Neutrophil (primary cell): ENCODE data around the gene SLX9.

Experiments used
- H3K27ac ChIP-seq: fragments of 200-600 bp; sonication (generic); 2 replicates; pipeline ENCODE4 v1.5.1; 2016; ENCODE audit warnings: mild to moderate bottlenecking, moderate library complexity
- H3K27me3 ChIP-seq: fragments of 200-600 bp; sonication (generic); 2 replicates; pipeline ENCODE4 v1.6.0; 2016; ENCODE audit warnings: mild to moderate bottlenecking
- H3K36me3 ChIP-seq: fragments of 200-600 bp; sonication (generic); 2 replicates; pipeline ENCODE4 v1.5.1; 2017
- H3K4me1 ChIP-seq, 2 experiments: fragments of 200-600 bp in 1 of 2; sonication (generic) in 1 of 2; 1 replicate in 1 of 2; 2 replicates in 1 of 2; pipeline versions ENCODE4 v1.5.1 to v1.6.1; 2013 to 2016; ENCODE audit warnings: low read depth in 1 of 2, low read length in 1 of 2, mild to moderate bottlenecking in 1 of 2, moderate library complexity in 1 of 2; ENCODE audit not compliant: control insufficient read depth in 1 of 2, insufficient read depth in 1 of 2
- H3K4me3 ChIP-seq, 2 experiments: fragments of 200-600 bp in 1 of 2; sonication (generic) in 1 of 2; 1 replicate in 1 of 2; 2 replicates in 1 of 2; pipeline ENCODE4 v1.5.1; 2013 to 2016; ENCODE audit warnings: low read depth in 1 of 2, low read length in 1 of 2, mild to moderate bottlenecking in 1 of 2, moderate library complexity in 1 of 2
- H3K9me3 ChIP-seq: fragments of 200-600 bp; sonication (generic); 2 replicates; pipeline ENCODE4 v1.5.1; 2016
- TF ChIP-seq, protein P1 (sequence below): fragments of 200-600 bp; sonication (generic); IDR thresholded peaks from 2 replicates; pipeline ENCODE4 v1.5.1; 2016; ENCODE audit warnings: antibody characterized with exemption

SLX9 gene

DNA sequence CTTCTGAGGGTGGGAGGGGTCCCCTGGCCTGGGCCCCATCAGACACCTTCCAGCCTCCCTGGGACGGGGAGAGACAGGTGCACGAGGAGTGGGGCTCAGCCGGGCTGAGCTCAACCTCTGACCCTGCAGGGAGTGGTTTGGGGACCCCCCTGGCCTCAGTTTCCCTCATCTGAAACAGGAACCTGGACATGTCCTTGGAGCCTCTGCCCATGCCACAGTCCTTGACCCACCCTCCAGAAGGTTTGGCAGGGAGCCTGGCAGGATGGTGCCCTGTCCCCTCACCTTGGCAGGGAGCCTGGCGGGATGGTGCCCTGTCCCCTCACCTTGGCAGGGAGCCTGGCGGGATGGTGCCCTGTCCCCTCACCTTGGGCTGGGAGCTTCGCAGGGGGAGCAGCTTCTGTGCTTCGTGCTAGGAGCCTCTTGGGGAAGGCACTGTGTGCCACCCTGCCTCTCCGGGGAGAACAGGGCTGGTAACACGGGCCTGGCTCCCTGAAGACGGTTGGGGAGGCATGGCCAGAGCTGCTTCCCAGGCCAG lies 58.3 kb downstream of the SLX9 start:
- Histone ChIP-seq H3K27ac (no peak overlapping the region), H3K9me3 (no peaks in the 10 kb centered on the region), H3K4me3 (no peak overlapping the region), H3K36me3 (no peaks in the 10 kb centered on the region), H3K4me1 (no peaks in the 10 kb centered on the region), H3K27me3 (peaks cover 5% of the 10 kb centered on the region)
- TF ChIP-seq, protein P1, sequence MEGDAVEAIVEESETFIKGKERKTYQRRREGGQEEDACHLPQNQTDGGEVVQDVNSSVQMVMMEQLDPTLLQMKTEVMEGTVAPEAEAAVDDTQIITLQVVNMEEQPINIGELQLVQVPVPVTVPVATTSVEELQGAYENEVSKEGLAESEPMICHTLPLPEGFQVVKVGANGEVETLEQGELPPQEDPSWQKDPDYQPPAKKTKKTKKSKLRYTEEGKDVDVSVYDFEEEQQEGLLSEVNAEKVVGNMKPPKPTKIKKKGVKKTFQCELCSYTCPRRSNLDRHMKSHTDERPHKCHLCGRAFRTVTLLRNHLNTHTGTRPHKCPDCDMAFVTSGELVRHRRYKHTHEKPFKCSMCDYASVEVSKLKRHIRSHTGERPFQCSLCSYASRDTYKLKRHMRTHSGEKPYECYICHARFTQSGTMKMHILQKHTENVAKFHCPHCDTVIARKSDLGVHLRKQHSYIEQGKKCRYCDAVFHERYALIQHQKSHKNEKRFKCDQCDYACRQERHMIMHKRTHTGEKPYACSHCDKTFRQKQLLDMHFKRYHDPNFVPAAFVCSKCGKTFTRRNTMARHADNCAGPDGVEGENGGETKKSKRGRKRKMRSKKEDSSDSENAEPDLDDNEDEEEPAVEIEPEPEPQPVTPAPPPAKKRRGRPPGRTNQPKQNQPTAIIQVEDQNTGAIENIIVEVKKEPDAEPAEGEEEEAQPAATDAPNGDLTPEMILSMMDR, result no peak

DNA sequence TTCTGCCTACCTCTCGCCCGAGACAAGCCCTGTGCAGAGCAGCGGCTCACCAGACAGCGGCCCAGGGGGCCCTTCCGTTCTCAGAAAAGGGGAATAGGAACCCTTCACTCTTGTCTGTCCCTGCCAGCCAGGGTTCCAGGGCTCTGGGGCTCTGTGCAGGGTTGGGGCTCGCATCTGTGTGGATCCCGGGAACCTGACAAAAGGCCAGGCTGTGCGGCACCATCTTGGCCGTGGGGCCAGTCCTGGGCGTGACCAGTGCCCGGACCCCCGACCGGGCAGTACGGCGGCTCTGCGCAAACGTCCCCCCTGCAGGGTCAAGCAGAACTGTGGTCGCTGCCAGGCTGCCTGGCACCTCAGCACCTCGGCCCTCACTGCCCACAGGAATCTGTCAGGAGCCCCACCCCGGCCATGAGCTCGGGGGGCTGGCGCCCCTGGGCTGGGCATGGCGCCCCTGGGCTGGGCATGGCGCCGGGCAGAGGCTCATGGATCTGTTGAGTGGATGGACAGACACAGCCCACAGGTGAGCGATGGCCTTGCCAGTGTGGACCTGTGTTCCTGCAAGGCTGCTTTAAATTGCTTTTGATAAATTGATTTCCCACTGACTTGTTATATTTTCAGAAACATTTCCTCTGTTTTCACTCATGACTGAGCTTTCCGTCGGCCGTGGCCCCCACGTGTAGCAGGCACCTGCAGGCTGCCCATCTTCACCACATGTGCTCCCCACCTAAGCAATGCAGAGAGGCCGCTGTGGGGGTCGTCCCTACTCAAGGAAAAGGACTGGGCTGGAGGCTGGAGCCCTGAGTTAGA lies 59.0 kb downstream of the SLX9 start:
- Histone ChIP-seq H3K4me1 (no peaks in the 10 kb centered on the region), H3K27me3 (peaks cover 5% of the 10 kb centered on the region), H3K36me3 (no peaks in the 10 kb centered on the region)

DNA sequence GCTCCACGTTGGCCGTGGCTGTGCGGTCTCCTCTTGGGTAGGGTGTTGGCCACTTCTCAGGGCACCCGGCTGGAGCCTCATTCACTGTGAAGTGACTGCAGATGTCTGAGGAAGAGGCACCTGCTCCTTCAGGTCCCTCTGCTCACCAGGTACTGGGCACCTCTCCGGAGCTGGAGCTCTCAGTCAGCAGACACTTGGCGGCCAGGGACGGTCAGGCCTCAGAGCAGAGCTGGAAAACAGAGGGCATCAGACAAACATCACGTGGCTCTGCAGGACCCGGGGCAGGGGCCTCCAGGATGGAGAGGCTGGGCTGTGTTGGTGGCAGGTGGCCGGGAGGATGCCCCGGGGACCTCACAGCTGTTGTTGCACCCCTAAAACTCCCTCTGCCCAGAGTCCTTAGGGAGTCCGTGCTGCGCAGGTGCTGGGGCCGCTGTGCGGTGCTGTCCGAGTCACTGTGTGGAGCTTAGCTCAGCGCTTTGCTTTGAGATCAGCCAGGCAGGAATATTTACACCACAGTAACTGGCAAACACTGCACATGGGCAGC lies 59.7 kb downstream of the SLX9 start:
- Histone ChIP-seq H3K4me1 (no peaks in the 10 kb centered on the region), H3K27ac (no peak overlapping the region), H3K4me3 (no peak overlapping the region), H3K27me3 (peaks cover 5% of the 10 kb centered on the region), H3K9me3 (no peaks in the 10 kb centered on the region), H3K36me3 (no peaks in the 10 kb centered on the region)
- TF ChIP-seq, protein P1, result no peak

More for the DNA sequence above, 59.0 kb downstream of the SLX9 start:
- no peak overlapping the region for H3K4me3 ChIP-seq
- TF ChIP-seq, protein P1, result no peak
- H3K27ac ChIP-seq, result no peak overlapping the region
- no peaks in the 10 kb centered on the region for H3K9me3 ChIP-seq

DNA sequence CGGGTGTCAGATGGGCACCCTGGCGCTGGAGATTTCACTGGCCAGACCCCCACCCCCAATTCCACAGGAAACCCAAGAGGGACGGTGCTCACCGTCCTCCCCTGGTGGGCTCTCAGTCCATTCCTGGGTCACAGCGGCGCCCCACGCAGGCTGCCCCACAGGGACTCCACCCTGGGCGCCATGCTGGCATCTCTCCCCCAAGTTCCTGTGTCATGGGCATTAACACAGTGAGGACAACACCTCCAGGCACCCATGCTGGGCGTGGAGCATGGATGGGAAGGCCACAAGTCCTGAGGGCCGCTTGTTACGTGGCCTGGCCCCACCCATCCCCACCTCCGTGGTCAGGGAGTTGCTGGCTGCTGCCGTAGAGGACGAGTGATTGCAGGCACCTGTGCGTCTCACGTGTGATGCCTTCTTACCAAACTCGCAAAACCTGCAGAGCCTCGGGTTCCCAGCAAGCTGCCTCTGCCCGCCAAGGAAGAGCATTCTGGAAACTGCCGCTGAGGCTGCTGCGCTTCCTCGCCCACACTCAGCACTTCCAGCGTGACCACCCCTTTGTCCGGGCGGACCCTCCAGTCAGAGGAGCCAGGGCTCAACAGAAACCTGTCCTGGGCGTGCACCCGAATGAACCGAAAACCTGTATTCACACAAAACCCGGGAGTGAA lies 60.3 kb downstream of the SLX9 start:
- Histone ChIP-seq H3K9me3 (no peaks in the 10 kb centered on the region), H3K27me3 (peaks cover 8% of the 10 kb centered on the region), H3K4me1 (no peaks in the 10 kb centered on the region), H3K36me3 (no peaks in the 10 kb centered on the region), H3K4me3 (no peak overlapping the region), H3K27ac (no peak overlapping the region)
- TF ChIP-seq, protein P1, result no peak

DNA sequence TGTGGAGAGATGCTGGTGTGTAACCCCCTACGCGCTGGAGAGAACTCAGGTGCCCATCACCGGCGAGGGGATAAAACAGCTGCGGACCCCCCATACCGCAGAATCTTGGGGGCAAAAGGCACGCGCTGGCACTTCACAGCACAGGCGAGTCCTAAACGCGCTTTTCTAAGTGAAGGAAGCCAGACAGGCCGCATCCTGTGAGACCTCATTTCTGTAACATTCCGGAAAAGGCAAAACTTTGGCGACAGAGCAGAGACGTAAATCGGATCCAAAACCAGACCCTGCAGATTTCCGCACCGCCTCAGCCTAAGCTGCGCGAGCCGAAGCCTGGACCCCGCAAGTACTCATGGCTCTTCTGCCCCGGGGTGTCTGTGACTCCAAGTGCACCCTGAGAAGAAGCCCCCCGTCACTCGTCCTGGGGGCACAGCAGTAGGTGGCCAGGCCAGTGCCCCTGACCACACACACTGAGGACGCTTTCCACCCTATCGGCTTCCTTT lies 60.9 kb downstream of the SLX9 start:
- Histone ChIP-seq H3K36me3 (no peaks in the 10 kb centered on the region), H3K9me3 (no peaks in the 10 kb centered on the region), H3K4me1 (no peaks in the 10 kb centered on the region), H3K27ac (no peak overlapping the region), H3K27me3 (peaks cover 9% of the 10 kb centered on the region), H3K4me3 (no peak overlapping the region)
- TF ChIP-seq, protein P1, result no peak
